ENCODE data around the gene BEX2. TPM values are rescaled to one million over a fixed set of nuclear protein-coding genes. Genes with fewer than 3 reads are reported as not detected.

BEX2 gene
- total RNA-seq, 1 donor from 2014 or later = 7.4 TPM

DNA sequence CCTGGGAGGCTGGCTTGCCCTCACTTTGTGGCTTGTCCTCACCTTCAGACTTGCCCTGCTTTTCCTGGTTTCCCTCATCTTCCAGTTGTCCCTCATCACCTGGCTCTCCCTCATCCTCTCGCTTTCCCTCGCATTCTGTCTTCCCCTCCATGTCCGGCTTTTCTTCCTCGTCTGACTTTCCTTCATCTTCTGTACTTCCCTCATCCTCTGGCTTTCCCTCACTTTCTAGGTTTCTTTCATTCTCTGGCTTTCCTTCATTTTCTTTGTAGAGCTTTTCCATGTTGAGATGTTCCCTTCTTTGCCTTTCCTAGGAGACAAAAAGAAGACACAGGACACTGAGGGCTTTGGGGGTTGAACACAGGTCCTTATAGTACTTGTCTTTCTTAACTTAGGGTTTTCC is 36.5 kb downstream of the BEX2 start:
- no peaks in the 10 kb centered on the region for H3K4me1 ChIP-seq
- DNase-seq (ENCODE audit: extremely low spot score in 2 of 2) = no peak
- no peaks in the 10 kb centered on the region for H3K27me3 ChIP-seq
- H3K36me3 ChIP-seq = no peaks in the 10 kb centered on the region
- no peak overlapping the region for H3K27ac ChIP-seq
- TF ChIP-seq CTCF (IDR thresholded peaks at IDR 0.05) (no peak), POLR2A (IDR thresholded peaks at IDR 0.05) (no peak), POLR2AphosphoS5 (IDR thresholded peaks at IDR 0.05; ENCODE audit: insufficient read depth in 1 of 2, low read depth in 1 of 2) (no peak)
- intact Hi-C loops (cut with DNase I) = no loop called here
- no peaks in the 10 kb centered on the region for H3K9me3 ChIP-seq
- no peak overlapping the region for H3K4me3 ChIP-seq

Small RNAs within 50 kb of the gene (small RNA-seq; reads per million reads assigned to genes)
- gene Z92846.1 = not detected

Other genes with a start within 250 kb of the BEX2 start
- gene BEX1, start 246.8 kb downstream of the BEX2 start, total RNA-seq = 3.7 TPM
- gene NXF3, start 217.8 kb downstream of the BEX2 start, total RNA-seq = not detected
- 32.7 TPM for gene BEX4, start 95.9 kb downstream of the BEX2 start, total RNA-seq
- gene TCEAL8, start 55.8 kb downstream of the BEX2 start, total RNA-seq = 40.3 TPM
- gene TCEAL5, start 34.2 kb downstream of the BEX2 start, total RNA-seq = 0.98 TPM
- 15.7 TPM for gene TCEAL7, start 19.2 kb upstream of the BEX2 start, total RNA-seq
- 52.8 TPM for gene TCEAL9, start 45.5 kb upstream of the BEX2 start, total RNA-seq
- 77.8 TPM for gene BEX3, start 65.5 kb upstream of the BEX2 start, total RNA-seq
- gene RAB40A, start 208.5 kb upstream of the BEX2 start, total RNA-seq = 0.98 TPM

All from vagina (tissue), 2 donors.